Sigmoid colon (tissue), 4 donors: ENCODE measurements around the gene ST6GALNAC3.

Experiments
- EP300 ChIP-seq, 4 donors: sonication (generic); formaldehyde crosslinking; IDR thresholded peaks; one replicate each; pipeline ENCODE4 v1.6.1; 2017; ENCODE audit warnings: antibody characterized with exemption in 4 of 4
- TF ChIP-seq, protein P1 (sequence below), 4 experiments: fragments of 450-650 bp in 3 of 4; fragments of 200-600 bp in 1 of 4; IDR thresholded peaks; one replicate each; pipeline ENCODE4 v1.5.1; 2016 to 2019; ENCODE audit warnings: antibody characterized with exemption in 4 of 4, mild to moderate bottlenecking in 3 of 4, moderate library complexity in 2 of 4

- no peak for TF ChIP-seq EP300 (IDR thresholded peaks at IDR 0.05)
- TF ChIP-seq, protein P1, sequence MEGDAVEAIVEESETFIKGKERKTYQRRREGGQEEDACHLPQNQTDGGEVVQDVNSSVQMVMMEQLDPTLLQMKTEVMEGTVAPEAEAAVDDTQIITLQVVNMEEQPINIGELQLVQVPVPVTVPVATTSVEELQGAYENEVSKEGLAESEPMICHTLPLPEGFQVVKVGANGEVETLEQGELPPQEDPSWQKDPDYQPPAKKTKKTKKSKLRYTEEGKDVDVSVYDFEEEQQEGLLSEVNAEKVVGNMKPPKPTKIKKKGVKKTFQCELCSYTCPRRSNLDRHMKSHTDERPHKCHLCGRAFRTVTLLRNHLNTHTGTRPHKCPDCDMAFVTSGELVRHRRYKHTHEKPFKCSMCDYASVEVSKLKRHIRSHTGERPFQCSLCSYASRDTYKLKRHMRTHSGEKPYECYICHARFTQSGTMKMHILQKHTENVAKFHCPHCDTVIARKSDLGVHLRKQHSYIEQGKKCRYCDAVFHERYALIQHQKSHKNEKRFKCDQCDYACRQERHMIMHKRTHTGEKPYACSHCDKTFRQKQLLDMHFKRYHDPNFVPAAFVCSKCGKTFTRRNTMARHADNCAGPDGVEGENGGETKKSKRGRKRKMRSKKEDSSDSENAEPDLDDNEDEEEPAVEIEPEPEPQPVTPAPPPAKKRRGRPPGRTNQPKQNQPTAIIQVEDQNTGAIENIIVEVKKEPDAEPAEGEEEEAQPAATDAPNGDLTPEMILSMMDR (IDR thresholded peaks at IDR 0.05), result no peak
These were observed 496.7 kb downstream of the ST6GALNAC3 start for GRCh38 chr1:76571248-76571647.
